Adipocyte (in vitro differentiated cells): ENCODE measurements around the gene ALPG.
"Not testable (repeated sequence)": the region's sequence is repeated elsewhere in the genome, so short reads cannot be mapped to it uniquely, and the experiment has no call there.

Experiments used
- DNase-seq: peaks from one replicate; pipeline ENCODE4 v3.0.0-alpha.2; 2015; ENCODE audit warnings: low read depth
- H3K27me3 ChIP-seq: replicated peaks from 2 replicates; pipeline ENCODE4 v1.7.0; 2013; ENCODE audit warnings: mild to moderate bottlenecking, low read length, moderate library complexity; ENCODE audit not compliant: control insufficient read depth, insufficient read depth
- H3K36me3 ChIP-seq: 2 replicates; pipeline ENCODE4 v1.7.0; 2013; ENCODE audit warnings: low read length, mild to moderate bottlenecking, moderate library complexity; ENCODE audit not compliant: control insufficient read depth, insufficient read depth, severe bottlenecking
- H3K4me1 ChIP-seq: 2 replicates; pipeline ENCODE4 v1.7.0; 2013; ENCODE audit warnings: mild to moderate bottlenecking, low read length, moderate library complexity; ENCODE audit not compliant: control insufficient read depth, insufficient read depth
- H3K4me3 ChIP-seq: 2 replicates; pipeline ENCODE4 v1.7.0; 2013; ENCODE audit warnings: mild to moderate bottlenecking, low read length, moderate library complexity
- H3K9ac ChIP-seq: 2 replicates; pipeline ENCODE4 v1.7.0; 2013; ENCODE audit warnings: mild to moderate bottlenecking, low read length, moderate library complexity
- H3K9me3 ChIP-seq: 2 replicates; pipeline ENCODE4 v1.7.0; 2013; ENCODE audit warnings: mild to moderate bottlenecking, low read length, moderate library complexity; ENCODE audit not compliant: control insufficient read depth

Gene ALPG

GRCh38 chr2:232422051-232422450 is 15.4 kb downstream of the ALPG start:
- Histone ChIP-seq H3K4me1 (no peaks in the 10 kb centered on the region), H3K27me3 (peaks cover 47% of the 10 kb centered on the region), H3K36me3 (no peaks in the 10 kb centered on the region), H3K4me3 (no peak overlapping the region), H3K9me3 (peaks cover 11% of the 10 kb centered on the region), H3K9ac (no peak overlapping the region)
- DNase-seq = no peak

- H3K4me3 ChIP-seq, H3K36me3 ChIP-seq, H3K9ac ChIP-seq, H3K4me1 ChIP-seq, DNase-seq: not testable (repeated sequence)
- H3K27me3 ChIP-seq = peaks cover 40% of the 10 kb centered on the region
- H3K9me3 ChIP-seq = peaks cover 11% of the 10 kb centered on the region
These were observed 16.4 kb downstream of the ALPG start for GRCh38 chr2:232422996-232423395.

GRCh38 chr2:232423407-232423806 is 16.8 kb downstream of the ALPG start:
- not testable (repeated sequence) for DNase-seq, H3K4me1 ChIP-seq, H3K4me3 ChIP-seq, H3K9ac ChIP-seq, H3K36me3 ChIP-seq
- H3K9me3 ChIP-seq = peaks cover 11% of the 10 kb centered on the region
- H3K27me3 ChIP-seq = peaks cover 36% of the 10 kb centered on the region

GRCh38 chr2:232431705-232432590 is 25.3 kb downstream of the ALPG start:
- H3K4me3 ChIP-seq = no peak overlapping the region
- H3K9ac ChIP-seq = no peak overlapping the region
- H3K36me3 ChIP-seq = no peaks in the 10 kb centered on the region
- peaks cover 27% of the 10 kb centered on the region for H3K27me3 ChIP-seq
- H3K4me1 ChIP-seq = no peaks in the 10 kb centered on the region
- no peak for DNase-seq
- no peaks in the 10 kb centered on the region for H3K9me3 ChIP-seq

GRCh38 chr2:232432598-232433184 is 26.0 kb downstream of the ALPG start:
- Histone ChIP-seq H3K9me3 (no peaks in the 10 kb centered on the region), H3K4me1 (no peaks in the 10 kb centered on the region), H3K27me3 (peaks cover 34% of the 10 kb centered on the region), H3K4me3 (no peak overlapping the region), H3K9ac (no peak overlapping the region), H3K36me3 (no peaks in the 10 kb centered on the region)
- no peak for DNase-seq

GRCh38 chr2:232433622-232434021 is 27.0 kb downstream of the ALPG start:
- H3K4me1 ChIP-seq, DNase-seq, H3K4me3 ChIP-seq, H3K9me3 ChIP-seq, H3K9ac ChIP-seq, H3K36me3 ChIP-seq: not testable (repeated sequence)
- H3K27me3 ChIP-seq = peaks cover 42% of the 10 kb centered on the region

GRCh38 chr2:232434091-232434490 is 27.4 kb downstream of the ALPG start:
- peaks cover 46% of the 10 kb centered on the region for H3K27me3 ChIP-seq
- no peaks in the 10 kb centered on the region for H3K36me3 ChIP-seq
- no peaks in the 10 kb centered on the region for H3K4me1 ChIP-seq
- no peak overlapping the region for H3K9ac ChIP-seq
- no peak for DNase-seq
- H3K9me3 ChIP-seq = no peaks in the 10 kb centered on the region
- no peak overlapping the region for H3K4me3 ChIP-seq

GRCh38 chr2:232434563-232435374 is 28.1 kb downstream of the ALPG start:
- Histone ChIP-seq H3K36me3 (no peaks in the 10 kb centered on the region), H3K9ac (no peak overlapping the region), H3K27me3 (peaks cover 49% of the 10 kb centered on the region), H3K9me3 (no peaks in the 10 kb centered on the region), H3K4me1 (no peaks in the 10 kb centered on the region), H3K4me3 (no peak overlapping the region)
- DNase-seq = no peak

- no peaks in the 10 kb centered on the region for H3K4me1 ChIP-seq
- H3K27me3 ChIP-seq = peaks cover 49% of the 10 kb centered on the region
- no peak overlapping the region for H3K4me3 ChIP-seq
- no peaks in the 10 kb centered on the region for H3K9me3 ChIP-seq
- no peak for DNase-seq
- no peaks in the 10 kb centered on the region for H3K36me3 ChIP-seq
- no peak overlapping the region for H3K9ac ChIP-seq
These were observed 28.7 kb downstream of the ALPG start for GRCh38 chr2:232435375-232435648.

- H3K4me1 ChIP-seq = no peaks in the 10 kb centered on the region
- no peak overlapping the region for H3K4me3 ChIP-seq
- no peak for DNase-seq
- H3K27me3 ChIP-seq = peaks cover 49% of the 10 kb centered on the region
- no peaks in the 10 kb centered on the region for H3K9me3 ChIP-seq
- H3K9ac ChIP-seq = no peak overlapping the region
- H3K36me3 ChIP-seq = no peaks in the 10 kb centered on the region
These were observed 29.2 kb downstream of the ALPG start for GRCh38 chr2:232435805-232436204.

- Histone ChIP-seq H3K36me3 (no peaks in the 10 kb centered on the region), H3K9me3 (no peaks in the 10 kb centered on the region), H3K4me1 (no peaks in the 10 kb centered on the region), H3K27me3 (peaks cover 49% of the 10 kb centered on the region), H3K9ac (no peak overlapping the region), H3K4me3 (no peak overlapping the region)
- no peak for DNase-seq
These were observed 29.9 kb downstream of the ALPG start for GRCh38 chr2:232436381-232437194.
